ENCODE results near the gene TAS1R1.
"Not testable (repeated sequence)": the region's sequence is repeated elsewhere in the genome, so short reads cannot be mapped to it uniquely, and the experiment has no call there.

TAS1R1 gene

DNA sequence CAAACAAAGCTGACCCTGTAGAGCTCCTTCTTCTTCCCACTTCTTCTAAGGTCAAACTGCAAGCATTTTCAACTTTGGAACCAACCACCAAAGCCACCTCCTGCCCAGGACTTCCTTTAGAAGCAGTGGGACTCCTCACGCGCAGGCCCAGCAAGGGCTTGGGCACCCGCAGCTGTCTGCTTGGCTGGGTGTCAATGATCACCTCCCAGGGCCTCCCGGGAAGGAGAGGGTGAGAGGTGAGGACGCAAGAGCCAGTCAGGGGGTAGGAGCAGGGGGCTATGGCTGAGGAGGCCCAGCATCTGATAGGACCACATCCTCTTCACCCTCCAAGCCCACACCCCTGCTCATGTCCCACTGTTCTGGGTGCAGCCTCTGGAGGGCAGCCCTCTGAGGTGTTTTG lies 37.3 kb downstream of the TAS1R1 start:
- DNase-seq = no peak

DNA sequence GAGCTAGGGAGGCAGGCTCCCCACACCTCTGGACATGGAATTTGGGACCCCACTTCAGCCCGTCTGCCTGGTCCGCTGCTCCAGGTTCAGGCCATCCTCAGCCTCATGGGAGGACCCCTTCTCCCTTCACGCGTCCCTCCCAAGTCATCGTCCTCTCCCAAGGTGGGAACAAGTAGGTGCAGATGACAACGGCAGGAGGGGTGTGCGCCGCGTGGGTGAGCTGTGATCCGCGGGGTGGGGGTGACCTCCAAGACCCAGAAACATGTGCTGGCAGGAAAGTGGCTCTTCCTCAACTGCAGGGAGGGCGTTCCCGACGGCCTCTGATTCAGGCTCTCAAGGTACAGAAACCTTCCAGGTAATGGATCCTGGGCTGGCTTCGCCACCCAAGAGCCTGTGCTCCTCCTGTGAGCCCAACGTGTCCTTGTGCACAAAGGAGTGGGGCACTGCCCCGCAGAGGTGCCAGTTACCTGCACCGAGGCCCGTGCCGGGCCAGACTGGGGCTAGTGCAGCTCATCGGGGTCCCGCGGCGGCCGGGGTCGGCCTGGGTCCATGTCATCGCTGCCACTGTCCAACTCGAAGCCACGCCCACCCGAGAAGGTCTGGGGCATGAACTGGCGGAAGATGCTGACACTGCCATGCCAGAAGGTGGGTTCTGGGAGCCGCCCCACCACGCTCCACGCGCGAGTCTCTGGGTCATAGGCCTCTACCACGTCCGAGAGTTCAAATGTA lies 37.9 kb downstream of the TAS1R1 start:
- DNase-seq = no peak

DNA sequence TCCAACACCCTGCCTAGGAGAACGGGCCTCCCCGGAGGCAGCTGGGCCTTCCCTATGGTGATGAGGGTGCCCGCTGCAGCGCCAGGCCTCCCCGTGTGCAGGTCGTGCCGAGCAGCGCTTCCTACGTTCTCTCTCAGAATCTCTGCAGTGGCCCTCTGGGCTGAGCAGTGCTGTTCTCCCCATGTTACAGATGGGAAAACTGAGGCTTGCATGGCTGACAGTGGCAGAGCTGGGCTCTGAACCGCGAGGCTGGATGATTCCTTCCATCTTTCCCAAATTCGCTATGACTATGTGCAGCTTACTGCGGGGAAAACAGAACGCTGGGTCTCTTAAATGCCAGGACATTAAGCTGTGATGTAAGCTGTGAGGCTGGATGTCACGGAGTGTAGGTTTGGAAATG lies 38.7 kb downstream of the TAS1R1 start:
- no peak for DNase-seq

DNA sequence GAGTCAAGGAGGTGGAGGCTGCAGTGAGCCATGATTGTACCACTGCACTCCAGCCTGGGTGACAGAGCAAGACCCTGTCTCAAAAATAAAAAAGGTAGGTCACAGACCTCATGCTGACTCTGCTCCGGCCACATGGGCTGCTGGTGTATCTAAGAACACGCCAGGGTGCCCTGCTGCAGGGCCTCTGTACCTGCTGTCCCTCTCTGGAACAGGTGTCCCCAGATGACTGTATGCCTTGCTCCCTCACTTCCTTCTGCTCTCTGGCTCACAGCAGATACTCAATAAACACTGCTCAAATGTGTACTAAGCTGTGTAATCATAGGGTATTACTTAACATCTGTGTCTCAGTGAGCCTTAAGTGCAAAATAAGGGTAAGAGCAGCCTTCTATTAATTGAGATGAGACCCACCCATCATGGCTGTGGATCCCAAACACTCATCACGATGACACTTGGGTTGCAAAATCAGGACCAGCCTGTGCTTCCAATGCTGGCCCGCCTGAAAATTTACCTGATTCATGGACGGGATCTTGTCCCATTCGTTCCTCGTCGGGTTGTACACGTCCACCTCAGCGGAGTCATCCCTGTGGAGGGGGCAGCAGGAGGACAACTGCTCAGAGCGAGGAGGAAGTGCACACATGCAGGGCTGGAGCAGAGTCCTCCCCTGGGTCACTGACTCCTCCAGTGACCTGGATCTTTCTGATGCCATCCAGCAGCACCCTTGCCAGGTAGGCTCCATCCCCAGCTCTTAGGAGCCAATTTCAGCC lies 40.1 kb downstream of the TAS1R1 start:
- no peak for DNase-seq

DNA sequence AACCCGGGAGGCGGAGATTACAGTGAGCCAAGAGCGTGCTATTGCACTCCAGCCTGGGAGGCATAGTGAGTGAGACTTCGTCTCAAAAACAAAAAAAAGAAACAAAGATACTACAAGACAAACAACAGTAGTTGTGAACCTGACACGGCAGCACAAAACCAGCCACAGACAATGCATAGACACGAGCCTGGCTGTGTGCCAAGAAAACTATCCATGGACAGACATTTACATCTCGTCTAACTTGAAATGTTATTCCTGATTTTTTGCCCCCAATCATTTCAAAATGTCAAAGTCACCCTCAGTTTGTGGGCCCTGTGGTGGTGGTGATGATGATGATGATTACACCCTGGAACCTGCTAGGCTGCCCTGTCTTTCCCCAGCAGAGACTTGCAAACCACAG lies 41.2 kb downstream of the TAS1R1 start:
- no peak for DNase-seq

DNA sequence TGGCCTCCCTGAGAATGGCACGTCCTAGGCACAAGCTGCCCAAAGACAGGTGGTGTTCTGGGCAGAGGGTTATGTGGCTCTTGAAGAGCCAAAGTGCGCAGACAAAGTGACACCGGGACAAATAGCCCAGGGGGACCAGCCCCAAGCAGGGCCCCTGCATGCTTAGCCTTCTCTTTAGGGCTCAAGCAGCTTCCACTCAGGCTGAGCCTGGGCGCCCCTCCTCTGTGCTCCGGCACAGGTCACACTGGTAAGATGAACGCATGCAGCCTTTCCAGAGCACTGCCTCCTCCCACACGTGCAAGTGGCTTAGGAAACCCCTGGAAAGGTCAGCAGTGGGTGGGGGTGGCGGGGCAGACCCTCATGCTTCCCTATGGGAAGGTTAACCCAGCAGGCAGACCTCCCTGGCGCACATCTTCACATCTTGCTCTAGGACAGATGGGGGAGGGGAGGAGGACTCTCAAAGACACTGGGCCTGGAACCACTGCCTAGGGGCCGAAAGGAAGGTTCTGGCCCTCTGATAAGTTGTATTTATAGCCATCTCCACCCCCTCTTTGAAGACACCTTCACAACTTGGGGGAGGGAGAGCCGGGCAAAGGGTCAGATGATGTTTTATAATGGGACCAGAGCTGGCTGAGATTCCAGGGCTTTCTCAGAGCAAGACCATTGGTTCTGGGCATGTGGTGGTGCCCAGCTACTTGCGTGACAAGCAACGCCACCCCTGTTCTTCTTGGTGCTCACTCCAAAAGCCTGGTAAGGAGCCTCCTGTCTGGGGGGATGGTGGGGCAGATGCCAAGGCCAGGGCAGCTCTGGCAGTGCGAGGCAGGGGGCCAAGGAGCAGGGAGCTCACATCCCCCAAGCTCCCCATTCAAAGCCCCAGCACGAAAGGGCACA lies 42.0 kb downstream of the TAS1R1 start:
- DNase-seq = no peak

DNA sequence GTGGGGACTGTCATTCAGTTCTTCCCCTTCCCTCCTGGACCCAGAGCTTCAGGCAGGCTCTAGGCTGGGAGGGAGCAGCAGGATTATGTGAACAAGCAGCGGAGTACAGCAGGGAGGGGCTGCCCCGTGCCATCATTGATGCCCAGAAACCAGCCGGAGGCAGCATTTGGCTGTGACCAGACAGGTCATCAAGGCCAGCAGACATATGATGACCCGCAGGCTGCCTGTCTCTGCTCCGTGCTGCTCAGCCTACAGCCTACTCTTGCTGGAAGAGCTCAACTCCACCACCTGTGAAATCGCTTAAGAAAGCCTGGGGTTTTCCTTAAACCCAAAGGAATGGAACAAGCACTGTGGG lies 42.6 kb downstream of the TAS1R1 start:
- DNase-seq = no peak

DNA sequence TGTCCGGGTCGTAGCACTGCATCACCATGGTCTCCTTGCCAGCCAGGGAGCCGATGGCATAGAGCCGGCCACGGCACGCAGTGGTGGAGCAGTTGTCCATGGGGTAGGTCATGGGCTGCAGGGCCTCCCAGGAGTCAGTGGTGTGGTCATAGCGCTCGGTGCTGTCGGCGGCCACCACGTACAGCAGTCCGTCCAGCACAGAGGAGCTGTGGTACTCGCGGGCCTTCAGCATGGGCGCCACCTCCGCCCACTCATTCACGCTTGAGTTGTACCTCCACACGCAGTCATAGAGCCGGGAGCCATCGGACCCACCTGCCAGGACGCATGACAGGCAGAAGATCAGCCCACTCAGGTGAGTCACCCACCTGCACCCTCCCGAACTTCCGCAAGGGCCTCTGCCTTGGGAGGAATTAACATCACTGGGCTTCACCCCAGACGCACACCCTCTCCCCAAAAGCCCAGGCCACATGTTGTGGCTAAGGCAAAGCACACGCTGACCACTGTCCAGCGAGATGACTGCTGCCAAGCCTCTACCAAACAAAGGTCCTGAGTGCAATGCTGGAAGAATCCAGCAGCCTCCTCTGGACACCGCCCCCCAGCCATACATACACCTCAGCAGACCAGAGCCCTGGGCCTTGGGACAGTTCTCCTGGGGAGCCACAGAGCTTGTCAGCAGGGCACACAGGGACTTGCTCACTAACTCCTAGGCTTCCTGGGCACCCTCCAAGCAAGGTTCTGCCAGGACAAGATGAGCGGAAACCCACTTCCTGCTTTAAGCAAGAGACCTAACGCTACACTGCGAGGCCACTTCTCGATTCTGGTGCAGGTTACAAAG lies 44.3 kb downstream of the TAS1R1 start:
- peak; percentile 36 for DNase-seq

DNA sequence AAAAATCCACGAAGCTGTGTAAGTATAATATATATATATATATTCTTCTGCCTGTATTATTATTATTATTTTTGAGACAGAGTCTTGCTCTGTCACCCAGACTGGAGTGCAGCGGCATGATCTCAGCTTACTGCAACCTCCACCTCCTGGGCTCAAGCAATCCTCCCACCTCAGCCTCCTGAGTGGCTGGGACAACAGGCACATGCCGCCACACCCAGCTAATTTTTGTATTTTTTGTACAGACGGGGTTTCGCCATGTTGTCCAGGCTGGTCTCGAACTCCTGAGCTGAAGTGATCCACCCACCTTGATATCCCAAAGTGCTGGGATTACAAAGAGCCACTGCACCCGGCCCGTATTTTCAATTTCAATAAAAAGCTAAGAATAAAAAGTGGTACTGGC lies 44.9 kb downstream of the TAS1R1 start:
- DNase-seq = not testable (repeated sequence)

DNA sequence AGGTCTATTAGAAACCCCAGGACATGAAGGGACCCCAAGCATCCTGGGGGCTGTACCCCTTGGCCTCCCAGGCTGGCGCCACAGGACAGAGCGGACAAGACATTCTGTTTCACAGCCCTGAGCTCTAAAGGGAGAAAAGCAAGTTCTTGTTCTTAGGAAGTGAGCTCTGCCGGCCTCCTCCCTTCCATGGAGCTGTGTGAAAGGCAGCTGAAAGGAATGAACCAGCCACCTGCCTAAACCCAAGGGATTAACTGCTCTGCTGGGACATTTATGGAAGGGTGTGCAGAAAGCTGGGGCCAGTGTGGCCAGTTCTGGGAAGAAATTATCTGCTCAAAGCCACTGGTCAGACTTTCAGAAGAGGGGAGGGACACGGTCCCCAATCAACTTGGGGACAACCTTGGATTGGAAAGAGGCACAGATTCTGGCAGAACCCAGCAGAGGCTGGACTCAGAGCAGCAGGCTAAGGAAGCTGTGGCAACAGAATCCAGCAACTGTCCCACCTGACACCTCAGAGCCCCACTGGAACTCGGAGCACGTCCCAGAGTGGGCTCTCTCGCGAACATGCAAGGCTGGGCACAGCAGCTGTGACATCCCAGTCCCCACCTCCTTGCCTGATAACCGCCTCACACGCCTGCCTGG lies 45.4 kb downstream of the TAS1R1 start:
- DNase-seq = no peak

DNA sequence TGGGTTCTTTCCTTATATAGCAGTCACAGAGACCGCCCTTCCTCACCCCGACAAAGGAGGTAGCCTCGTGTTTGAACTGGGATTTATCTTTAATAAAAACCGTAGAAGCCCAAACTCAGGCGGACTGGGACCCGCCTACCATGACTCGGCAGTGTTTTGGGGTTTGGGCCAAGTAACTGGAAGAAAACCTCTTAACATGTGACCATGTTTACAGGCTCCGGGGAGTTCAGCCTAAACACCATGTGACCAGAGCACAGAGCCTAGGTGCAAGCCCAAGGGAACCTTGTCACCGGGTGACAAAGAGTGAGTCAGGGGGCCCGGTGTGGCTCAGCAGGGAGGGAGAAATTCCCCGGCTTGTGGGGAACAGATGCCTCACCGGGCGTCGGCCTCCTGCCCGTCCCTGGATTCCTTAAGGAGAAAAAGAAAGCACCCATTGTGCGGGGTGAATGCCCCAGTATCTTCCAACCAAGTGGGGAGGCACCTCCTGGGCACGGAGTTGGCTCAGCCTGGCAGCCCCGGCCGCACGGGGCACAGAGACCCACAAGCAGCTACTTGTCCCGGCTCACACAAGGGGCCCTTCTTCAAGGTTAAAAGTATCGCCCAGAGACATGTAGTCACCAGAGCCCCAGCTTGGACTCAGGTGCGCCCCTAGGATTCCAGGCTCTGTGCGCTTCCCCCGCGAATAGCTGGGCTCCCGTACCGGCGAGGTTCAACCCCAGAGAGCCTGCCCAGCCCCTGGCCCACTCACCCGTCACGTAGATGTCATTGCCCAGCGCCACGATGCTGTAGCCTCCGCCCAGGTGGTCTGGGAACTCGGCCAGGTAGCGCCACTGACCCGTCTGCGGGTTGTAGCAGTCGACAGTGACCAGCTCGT lies 46.2 kb downstream of the TAS1R1 start:
- DNase-seq = peak; percentile 74

DNA sequence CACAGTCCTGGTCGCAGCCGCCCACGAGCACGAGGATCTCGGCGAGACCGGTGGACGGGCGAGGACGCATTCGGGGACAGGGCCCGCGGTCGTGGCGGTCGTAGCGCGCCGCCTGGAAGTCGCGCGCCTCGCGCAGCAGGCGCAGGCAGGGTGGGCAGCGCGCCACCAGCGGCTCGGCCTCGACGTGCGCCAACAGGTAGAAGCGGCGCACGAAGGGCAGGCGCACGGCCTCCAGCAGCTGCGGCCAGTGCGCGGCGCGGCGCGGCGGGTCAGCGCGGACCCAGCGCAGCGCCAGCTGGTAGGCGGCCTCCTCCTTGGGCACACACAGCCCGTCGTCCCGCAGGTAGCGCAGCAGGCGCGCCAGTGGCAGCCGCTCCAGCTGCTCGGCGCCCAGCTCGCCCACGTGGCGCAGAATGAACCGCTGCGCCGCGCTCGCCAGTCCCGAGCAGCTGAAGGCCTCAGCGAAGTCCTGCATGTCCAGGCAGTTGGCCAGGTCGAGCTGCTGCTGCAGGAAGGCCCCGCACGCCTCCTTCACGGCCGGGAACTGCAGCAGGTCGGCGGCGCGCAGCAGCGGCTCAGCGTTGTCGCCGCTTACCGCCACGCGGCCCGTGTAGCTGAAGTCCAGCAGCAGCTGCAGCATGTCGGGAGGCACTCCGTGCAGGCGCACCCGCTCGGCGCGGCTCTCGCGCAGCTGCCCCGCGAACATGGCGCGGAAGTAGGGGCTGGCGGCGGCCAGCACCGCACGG lies 47.0 kb downstream of the TAS1R1 start:
- no peak for DNase-seq

DNA sequence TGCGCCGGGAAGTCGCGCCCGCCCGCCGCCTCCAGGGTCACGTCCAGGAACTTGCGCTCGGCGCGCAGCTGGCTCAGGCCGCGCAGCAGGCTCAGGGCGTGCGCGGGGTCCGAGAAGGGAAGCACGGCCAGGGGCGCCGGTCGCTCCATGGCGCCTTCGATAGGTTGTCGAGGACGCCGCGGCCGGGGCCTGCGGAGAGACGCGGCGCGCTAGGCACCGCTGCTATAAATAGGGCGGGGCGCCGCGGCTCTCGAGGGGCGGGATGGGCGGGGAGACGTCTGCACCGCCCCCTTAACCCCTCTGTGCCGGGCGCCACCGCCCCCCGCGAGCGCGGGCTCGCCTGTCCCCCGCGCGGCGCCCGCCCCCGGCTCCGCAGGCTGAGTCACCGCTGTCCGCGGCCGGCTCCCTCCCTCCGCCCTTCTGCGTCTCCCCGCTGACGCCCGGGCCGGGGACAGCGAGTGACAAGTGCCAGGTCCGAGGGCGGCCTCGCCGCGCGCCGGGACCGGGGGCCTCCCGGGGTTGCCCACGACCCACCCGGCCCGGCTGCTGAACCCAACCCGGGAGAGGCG lies 47.6 kb downstream of the TAS1R1 start, which contains the start of gene KLHL21:
TSS of gene KLHL21 (minus strand) at position 201 of the 569 bp plus-strand sequence. CDS start at position 149, 52 bp downstream.
- DNase-seq = peak; percentile 79

DNA sequence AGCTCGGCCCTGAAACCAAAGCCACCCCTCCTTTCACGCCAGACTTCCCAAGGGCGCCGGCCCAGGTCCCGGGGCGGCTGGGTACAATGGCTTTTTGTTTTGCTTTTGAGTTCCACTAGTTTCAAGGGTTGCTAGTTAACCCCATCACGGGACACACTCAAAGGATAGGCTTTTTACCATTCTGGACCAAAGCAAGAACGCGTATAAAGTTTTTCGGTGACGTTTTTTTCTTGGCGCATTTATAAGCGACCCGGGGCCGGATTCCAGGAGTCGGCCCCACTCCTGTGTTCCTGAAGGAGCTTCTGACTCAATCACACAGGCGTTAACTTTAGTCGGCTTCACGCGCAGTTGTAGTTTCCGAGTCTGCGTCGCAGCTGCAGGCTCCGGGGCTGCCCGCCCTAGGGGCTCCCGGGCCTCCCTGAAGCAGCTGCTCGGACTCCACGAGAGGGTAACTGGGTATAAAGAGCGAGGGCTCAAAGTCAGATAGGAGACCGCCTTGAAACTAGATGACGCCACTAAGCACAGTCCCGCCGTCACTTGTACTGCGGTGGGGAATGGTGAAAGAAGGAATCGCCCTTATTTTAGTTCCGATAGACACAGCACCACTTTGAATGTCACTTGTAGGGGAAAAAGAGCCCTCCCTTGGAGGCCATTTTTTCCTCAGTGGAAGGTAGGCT lies 48.3 kb downstream of the TAS1R1 start:
- peak; percentile 76 for DNase-seq

DNA sequence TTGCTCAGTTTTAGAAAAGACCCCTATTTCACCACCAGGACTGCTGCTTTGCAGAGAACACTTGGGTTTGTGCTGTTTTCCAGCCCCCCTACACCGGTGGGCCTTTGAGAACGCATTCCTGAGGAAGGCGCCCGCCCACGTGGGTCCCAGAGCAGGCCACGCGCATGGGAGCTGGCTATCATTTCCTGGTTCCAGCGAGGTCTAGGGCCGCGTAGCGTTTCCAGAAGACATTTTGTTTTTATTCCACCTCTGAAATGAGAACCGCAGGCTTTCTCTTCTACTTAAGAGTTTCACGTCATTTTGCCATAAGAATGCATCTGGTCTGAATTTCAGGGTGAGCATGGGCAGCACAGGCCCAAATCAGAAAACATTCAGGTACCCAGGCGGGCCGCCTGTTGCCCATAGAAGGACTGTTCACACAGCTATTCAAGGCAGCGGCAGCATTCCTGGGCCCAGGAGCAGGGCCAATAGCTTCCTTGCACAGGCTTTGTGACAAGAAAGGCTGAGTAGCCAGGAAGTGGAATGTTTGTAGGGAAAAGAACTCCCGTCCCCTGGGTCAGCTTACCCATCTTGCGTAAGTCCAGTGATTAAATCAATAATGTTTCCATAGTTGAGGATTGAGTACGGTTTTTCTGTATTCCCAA lies 48.9 kb downstream of the TAS1R1 start:
- DNase-seq = no peak

DNA sequence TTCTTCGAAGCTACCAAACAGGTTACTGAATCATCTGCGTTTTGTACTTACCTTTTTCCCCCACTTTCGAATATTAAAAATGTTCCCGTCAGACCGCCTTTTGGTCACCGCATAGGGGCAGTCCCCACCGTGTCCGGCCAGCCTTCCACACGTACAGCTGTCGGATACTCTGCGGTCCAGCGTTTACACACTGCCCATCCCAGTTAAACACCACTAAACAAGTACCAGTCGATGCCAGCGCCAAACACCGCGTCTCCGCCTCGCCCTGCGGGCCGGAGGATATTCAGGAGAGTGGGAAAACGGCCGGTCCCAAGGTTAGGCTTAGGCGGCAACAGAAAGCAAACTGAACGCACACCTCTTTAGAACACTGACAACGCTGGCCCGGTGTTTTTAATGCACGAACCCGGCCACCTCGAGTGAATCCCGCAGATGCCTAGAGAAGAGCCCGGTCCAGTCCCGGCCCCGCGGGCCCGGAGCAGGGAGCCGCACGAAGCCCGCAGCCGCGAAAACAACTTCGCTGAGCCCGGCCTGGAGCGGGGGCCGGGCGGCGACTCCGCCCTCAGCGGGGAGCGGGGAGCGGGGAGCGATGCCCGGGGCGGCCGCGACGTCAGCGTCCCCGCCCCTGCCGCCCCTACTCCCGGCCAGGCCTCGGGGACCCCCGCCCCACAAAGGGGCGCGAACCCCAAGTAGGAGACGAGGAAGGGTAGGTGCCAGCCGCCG lies 57.7 kb downstream of the TAS1R1 start:
- DNase-seq = peak; percentile 31

DNA sequence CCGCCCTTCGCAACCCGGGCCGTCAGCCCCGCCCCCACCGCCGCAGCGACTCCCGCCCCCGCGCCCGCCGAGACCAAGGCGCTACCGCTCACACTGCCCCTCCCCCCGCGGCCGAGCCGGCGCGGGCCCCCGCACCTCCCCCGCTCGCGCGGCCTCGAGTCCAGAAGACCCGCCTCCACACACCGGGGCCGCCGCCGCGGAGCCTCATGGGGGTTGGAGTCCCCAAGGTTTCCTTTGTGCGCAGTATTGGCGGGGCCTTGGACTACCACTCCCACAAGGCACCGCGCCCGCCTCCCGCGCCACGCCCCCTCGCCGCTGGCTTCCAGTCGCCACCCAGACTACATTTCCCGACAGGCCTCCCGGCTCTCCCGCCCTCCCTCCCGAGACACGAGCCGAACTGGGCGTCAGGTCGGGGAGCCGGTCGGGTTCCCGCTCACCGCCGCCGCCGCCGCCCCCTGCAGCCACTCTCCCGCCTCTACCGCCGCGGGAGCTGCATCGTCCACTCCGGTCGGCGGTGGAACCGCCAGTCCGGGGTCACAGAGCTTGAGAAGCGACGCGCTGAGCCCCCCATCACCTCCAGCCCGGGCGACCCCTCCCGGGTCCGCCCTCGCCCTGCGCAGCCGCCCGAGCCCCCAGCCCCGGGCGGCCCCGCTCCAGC lies 58.4 kb downstream of the TAS1R1 start, which contains the start of gene PHF13:
TSS of gene PHF13 (plus strand) at position 371 of the 658 bp plus-strand sequence. CDS start 336 bp downstream, outside the sequence.
- peak; percentile 94 for DNase-seq

Measured in kidney glomerular epithelial cell (primary cell).